ENCODE measurements around the gene CD44.

Gene CD44

GRCh38 chr11:35227576-35228327 is 88.8 kb downstream of the CD44 start:
- Histone ChIP-seq H4K20me1 (ENCODE audit: insufficient read depth) (no peaks in the 10 kb centered on the region), H3K36me3 (ENCODE audit: insufficient read depth) (no peaks in the 10 kb centered on the region), H2AFZ (ENCODE audit: low read depth) (no peak overlapping the region), H3K27ac (no peak overlapping the region), H3K4me3 (IDR thresholded peaks at IDR 0.05; ENCODE audit: insufficient read depth, low read depth, low read length) (no peak overlapping the region), H3K4me1 (ENCODE audit: low read depth, poor library complexity, severe bottlenecking) (no peaks in the 10 kb centered on the region), H3K79me2 (ENCODE audit: insufficient read depth, low read depth) (no peaks in the 10 kb centered on the region), H3K9ac (no peak overlapping the region), H3K4me2 (no peak overlapping the region), H3K27me3 (ENCODE audit: insufficient read depth, low read depth) (no peaks in the 10 kb centered on the region)
- no peak for TF ChIP-seq CTCF (conservative IDR thresholded peaks at IDR 0.05; ENCODE audit: low read depth, low read length)

GRCh38 chr11:35228328-35228725 is 89.4 kb downstream of the CD44 start:
- H3K9ac ChIP-seq = no peak overlapping the region
- no peaks in the 10 kb centered on the region for H4K20me1 ChIP-seq (ENCODE audit: insufficient read depth)
- no peak overlapping the region for H3K4me2 ChIP-seq
- H3K36me3 ChIP-seq (ENCODE audit: insufficient read depth) = no peaks in the 10 kb centered on the region
- H2AFZ ChIP-seq (ENCODE audit: low read depth) = no peak overlapping the region
- no peak overlapping the region for H3K27ac ChIP-seq
- no peaks in the 10 kb centered on the region for H3K79me2 ChIP-seq (ENCODE audit: insufficient read depth, low read depth)
- no peak for TF ChIP-seq CTCF (conservative IDR thresholded peaks at IDR 0.05; ENCODE audit: low read depth, low read length)
- H3K27me3 ChIP-seq (ENCODE audit: insufficient read depth, low read depth) = no peaks in the 10 kb centered on the region
- H3K4me1 ChIP-seq (ENCODE audit: low read depth, poor library complexity, severe bottlenecking) = no peaks in the 10 kb centered on the region
- H3K4me3 ChIP-seq (IDR thresholded peaks at IDR 0.05; ENCODE audit: insufficient read depth, low read depth, low read length) = no peak overlapping the region

GRCh38 chr11:35230388-35230787 is 91.4 kb downstream of the CD44 start:
- no peak overlapping the region for H3K4me3 ChIP-seq (IDR thresholded peaks at IDR 0.05; ENCODE audit: insufficient read depth, low read depth, low read length)
- no peaks in the 10 kb centered on the region for H3K79me2 ChIP-seq (ENCODE audit: insufficient read depth, low read depth)
- H3K27me3 ChIP-seq (ENCODE audit: insufficient read depth, low read depth) = no peaks in the 10 kb centered on the region
- H3K4me2 ChIP-seq = no peak overlapping the region
- no peak overlapping the region for H3K9ac ChIP-seq
- no peak overlapping the region for H3K27ac ChIP-seq
- no peak for TF ChIP-seq CTCF (conservative IDR thresholded peaks at IDR 0.05; ENCODE audit: low read depth, low read length)
- no peak overlapping the region for H2AFZ ChIP-seq (ENCODE audit: low read depth)
- H3K36me3 ChIP-seq (ENCODE audit: insufficient read depth) = no peaks in the 10 kb centered on the region
- no peaks in the 10 kb centered on the region for H4K20me1 ChIP-seq (ENCODE audit: insufficient read depth)
- no peaks in the 10 kb centered on the region for H3K4me1 ChIP-seq (ENCODE audit: low read depth, poor library complexity, severe bottlenecking)

- H3K36me3 ChIP-seq (ENCODE audit: insufficient read depth) = no peaks in the 10 kb centered on the region
- no peak overlapping the region for H2AFZ ChIP-seq (ENCODE audit: low read depth)
- no peak for TF ChIP-seq CTCF (conservative IDR thresholded peaks at IDR 0.05; ENCODE audit: low read depth, low read length)
- H3K4me2 ChIP-seq = no peak overlapping the region
- H3K4me1 ChIP-seq (ENCODE audit: low read depth, poor library complexity, severe bottlenecking) = no peaks in the 10 kb centered on the region
- H3K79me2 ChIP-seq (ENCODE audit: insufficient read depth, low read depth) = no peaks in the 10 kb centered on the region
- H3K27me3 ChIP-seq (ENCODE audit: insufficient read depth, low read depth) = no peaks in the 10 kb centered on the region
- no peak overlapping the region for H3K27ac ChIP-seq
- no peak overlapping the region for H3K9ac ChIP-seq
- H4K20me1 ChIP-seq (ENCODE audit: insufficient read depth) = no peaks in the 10 kb centered on the region
- H3K4me3 ChIP-seq (IDR thresholded peaks at IDR 0.05; ENCODE audit: insufficient read depth, low read depth, low read length) = no peak overlapping the region
Measured at GRCh38 chr11:35231076-35231860, 92.3 kb downstream of the CD44 start.

Data from KMS-11 (cell line).